ENCODE data around the gene GNAT3.

Gene GNAT3

GRCh38 chr7:80481196-80481884, 30.5 kb downstream of the GNAT3 start:
- no peak for TF ChIP-seq CTCF (IDR thresholded peaks at IDR 0.05; ENCODE audit: borderline replicate concordance, insufficient read depth, low read depth, low read length)
- no peak overlapping the region for H3K4me3 ChIP-seq (ENCODE audit: low read depth, low read length)

GRCh38 chr7:80480566-80480965, 31.3 kb downstream of the GNAT3 start:
- no peak for TF ChIP-seq CTCF (IDR thresholded peaks at IDR 0.05; ENCODE audit: borderline replicate concordance, insufficient read depth, low read depth, low read length)

GRCh38 chr7:80478683-80479082, 33.2 kb downstream of the GNAT3 start:
- no peak for TF ChIP-seq CTCF (IDR thresholded peaks at IDR 0.05; ENCODE audit: borderline replicate concordance, insufficient read depth, low read depth, low read length)
- no peak overlapping the region for H3K4me3 ChIP-seq (ENCODE audit: low read depth, low read length)

More at GRCh38 chr7:80480566-80480965, 31.3 kb downstream of the GNAT3 start:
- H3K4me3 ChIP-seq (ENCODE audit: low read depth, low read length), result no peak overlapping the region

GRCh38 chr7:80476035-80476434, 35.8 kb downstream of the GNAT3 start:
- no peak overlapping the region for H3K4me3 ChIP-seq (ENCODE audit: low read depth, low read length)
- no peak for TF ChIP-seq CTCF (IDR thresholded peaks at IDR 0.05; ENCODE audit: borderline replicate concordance, insufficient read depth, low read depth, low read length)

- no peak for TF ChIP-seq CTCF (IDR thresholded peaks at IDR 0.05; ENCODE audit: borderline replicate concordance, insufficient read depth, low read depth, low read length)
- H3K4me3 ChIP-seq (ENCODE audit: low read depth, low read length), result no peak overlapping the region
Observed at GRCh38 chr7:80475383-80475782, 36.5 kb downstream of the GNAT3 start.

- no peak overlapping the region for H3K4me3 ChIP-seq (ENCODE audit: low read depth, low read length)
Observed at GRCh38 chr7:80473751-80474150, 38.1 kb downstream of the GNAT3 start.

More at GRCh38 chr7:80473751-80474150, 38.1 kb downstream of the GNAT3 start:
- TF ChIP-seq CTCF (IDR thresholded peaks at IDR 0.05; ENCODE audit: borderline replicate concordance, insufficient read depth, low read depth, low read length), result no peak

Measured in GM12875 (cell line).